HepG2 (cell line): ENCODE results near the gene HBS1L. TPM values are rescaled to one million over a fixed set of nuclear protein-coding genes. Genes with fewer than 3 reads are reported as not detected.

Experiments
- ARNT2 ChIP-seq: sonication (generic); formaldehyde crosslinking; IDR thresholded peaks from 2 replicates; pipeline ENCODE4 v1.8.0; 2022; ENCODE audit warnings: mild to moderate bottlenecking, low read depth, missing genetic modification reagents, moderate library complexity
- CEBPG ChIP-seq: IDR thresholded peaks from 2 replicates; pipeline ENCODE4 v1.6.1; 2016
- CENPT ChIP-seq: sonication (generic); formaldehyde crosslinking; IDR thresholded peaks from 2 replicates; pipeline ENCODE4 v1.8.0; 2022; ENCODE audit warnings: low read depth, mild to moderate bottlenecking, moderate library complexity, missing genetic modification reagents
- CHD4 ChIP-seq: fragments of 200-600 bp; sonication (generic); IDR thresholded peaks from 2 replicates; pipeline ENCODE4 v1.7.0; 2017; ENCODE audit warnings: mild to moderate bottlenecking, low read length, borderline replicate concordance
- HNRNPLL ChIP-seq: fragments of 200-400 bp; formaldehyde crosslinking; IDR thresholded peaks from 2 replicates; pipeline ENCODE4 v1.6.1; 2017; ENCODE audit warnings: mild to moderate bottlenecking, low read depth, low read length; ENCODE audit not compliant: poor library complexity, severe bottlenecking
- HOXA7 ChIP-seq: sonication (generic); formaldehyde crosslinking; IDR thresholded peaks from 2 replicates; pipeline ENCODE4 v1.8.1; 2022; ENCODE audit warnings: mild to moderate bottlenecking, missing genetic modification reagents, moderate library complexity
- KLF9 ChIP-seq: IDR thresholded peaks from 2 replicates; pipeline ENCODE4 v1.6.1; 2016; ENCODE audit warnings: low read depth
- MAFF ChIP-seq: IDR thresholded peaks from 2 replicates; pipeline ENCODE4 v1.6.1; 2011; ENCODE audit warnings: low read depth, low read length, improper control_type of control experiment
- NAIF1 ChIP-seq: sonication (generic); formaldehyde crosslinking; IDR thresholded peaks from 2 replicates; pipeline ENCODE4 v1.5.0; 2020; ENCODE audit warnings: mild to moderate bottlenecking, missing genetic modification reagents, borderline replicate concordance
- NONO ChIP-seq, 2 experiments: fragments of 450-650 bp in 1 of 2; sonication (generic) in 1 of 2; formaldehyde crosslinking in 1 of 2; IDR thresholded peaks in 1 of 2; conservative IDR thresholded peaks in 1 of 2; 2 replicates each; pipeline versions ENCODE4 v1.6.1 to v1.8.0; 2017 to 2022; ENCODE audit warnings: mild to moderate bottlenecking in 1 of 2, missing genetic modification reagents in 1 of 2, moderate library complexity in 1 of 2
- ONECUT2 ChIP-seq: sonication (generic); formaldehyde crosslinking; IDR thresholded peaks from 2 replicates; pipeline ENCODE4 v1.4.0; 2020; ENCODE audit warnings: missing genetic modification reagents
- RARG ChIP-seq: sonication (generic); formaldehyde crosslinking; IDR thresholded peaks from 2 replicates; pipeline ENCODE4 v1.4.0; 2020; ENCODE audit warnings: low read depth, mild to moderate bottlenecking, missing genetic modification reagents
- RFX1 ChIP-seq: fragments of 450-650 bp; IDR thresholded peaks from 2 replicates; pipeline ENCODE4 v1.6.1; 2017
- SOX6 ChIP-seq, 2 experiments: fragments of 450-650 bp in 1 of 2; sonication (generic) in 1 of 2; formaldehyde crosslinking in 1 of 2; IDR thresholded peaks; 2 replicates each; pipeline versions ENCODE4 v1.4.0 to v1.6.1; 2017 to 2020; ENCODE audit warnings: antibody characterized with exemption in 1 of 2, mild to moderate bottlenecking in 1 of 2, missing genetic modification reagents in 1 of 2
- SP5 ChIP-seq: IDR thresholded peaks from 2 replicates; pipeline ENCODE4 v1.6.1; 2016; ENCODE audit warnings: low read depth, borderline replicate concordance
- TAF1 ChIP-seq: sonication (generic); formaldehyde crosslinking; IDR thresholded peaks from 2 replicates; pipeline ENCODE4 v1.4.0; 2020; ENCODE audit warnings: missing genetic modification reagents
- ZNF207 ChIP-seq: fragments of 450-650 bp; IDR thresholded peaks from 2 replicates; pipeline ENCODE4 v1.6.1; 2016; ENCODE audit warnings: antibody characterized with exemption, borderline replicate concordance
- ZNF235 ChIP-seq: sonication (generic); formaldehyde crosslinking; IDR thresholded peaks from 2 replicates; pipeline ENCODE4 v1.8.1; 2023; ENCODE audit warnings: mild to moderate bottlenecking, missing genetic modification reagents, borderline replicate concordance
- ZNF343 ChIP-seq: sonication (generic); formaldehyde crosslinking; IDR thresholded peaks from 2 replicates; pipeline ENCODE4 v1.4.0; 2020; ENCODE audit warnings: mild to moderate bottlenecking, missing genetic modification reagents
- ZNF563 ChIP-seq: sonication (generic); formaldehyde crosslinking; IDR thresholded peaks from 2 replicates; pipeline ENCODE4 v1.8.0; 2022; ENCODE audit warnings: mild to moderate bottlenecking, moderate library complexity, missing genetic modification reagents
- polyA plus RNA-seq, 8 experiments: library from polyadenylated mRNA; depleted of rRNA in 3 of 8; stranded (reverse) in 7 of 8; unstranded in 1 of 8; fragments of >200 nt; fragmentation: Illumina TruSeq in 4 of 8; extraction: Trizol in 4 of 8; gene quantifications; 2 replicates each; pipeline versions ENCODE4 v1.2.1 to v1.2.3, GENCODE V29; 2011 to 2016; ENCODE audit warnings: low read depth in 4 of 8, missing spikeins in 1 of 8, mixed read lengths in 1 of 8; ENCODE audit not compliant: insufficient read depth in 1 of 8
- total RNA-seq, 5 experiments: library from RNA; depleted of rRNA; stranded (reverse); fragments of >200 nt; fragmentation: Illumina TruSeq; extraction: Trizol; gene quantifications; 2 replicates each; pipeline ENCODE4 v1.2.3, GENCODE V29; 2016; ENCODE audit warnings: low read depth in 1 of 5
- TF ChIP-seq, protein P1 (sequence below): sonication (generic); formaldehyde crosslinking; IDR thresholded peaks from 2 replicates; pipeline ENCODE4 v1.4.0; 2020; ENCODE audit warnings: mild to moderate bottlenecking, missing genetic modification reagents
- TF ChIP-seq, protein P2 (sequence below), 2 experiments: fragments of 450-650 bp in 1 of 2; sonication (generic) in 1 of 2; formaldehyde crosslinking; IDR thresholded peaks; 2 replicates each; pipeline versions ENCODE4 v1.5.0 to v1.8.0; 2020 to 2022; ENCODE audit warnings: mild to moderate bottlenecking in 1 of 2, missing genetic modification reagents in 1 of 2
- TF ChIP-seq, protein P3 (sequence below): sonication (generic); formaldehyde crosslinking; IDR thresholded peaks from 2 replicates; pipeline ENCODE4 v1.8.0; 2022; ENCODE audit warnings: mild to moderate bottlenecking, missing genetic modification reagents, moderate library complexity

The HBS1L gene
- total and polyA plus RNA-seq, 2 of the 13 experiments (the other 11 are each of a cell fraction or from before 2014, with no cell fraction given), result 44.1 to 138 TPM

DNA sequence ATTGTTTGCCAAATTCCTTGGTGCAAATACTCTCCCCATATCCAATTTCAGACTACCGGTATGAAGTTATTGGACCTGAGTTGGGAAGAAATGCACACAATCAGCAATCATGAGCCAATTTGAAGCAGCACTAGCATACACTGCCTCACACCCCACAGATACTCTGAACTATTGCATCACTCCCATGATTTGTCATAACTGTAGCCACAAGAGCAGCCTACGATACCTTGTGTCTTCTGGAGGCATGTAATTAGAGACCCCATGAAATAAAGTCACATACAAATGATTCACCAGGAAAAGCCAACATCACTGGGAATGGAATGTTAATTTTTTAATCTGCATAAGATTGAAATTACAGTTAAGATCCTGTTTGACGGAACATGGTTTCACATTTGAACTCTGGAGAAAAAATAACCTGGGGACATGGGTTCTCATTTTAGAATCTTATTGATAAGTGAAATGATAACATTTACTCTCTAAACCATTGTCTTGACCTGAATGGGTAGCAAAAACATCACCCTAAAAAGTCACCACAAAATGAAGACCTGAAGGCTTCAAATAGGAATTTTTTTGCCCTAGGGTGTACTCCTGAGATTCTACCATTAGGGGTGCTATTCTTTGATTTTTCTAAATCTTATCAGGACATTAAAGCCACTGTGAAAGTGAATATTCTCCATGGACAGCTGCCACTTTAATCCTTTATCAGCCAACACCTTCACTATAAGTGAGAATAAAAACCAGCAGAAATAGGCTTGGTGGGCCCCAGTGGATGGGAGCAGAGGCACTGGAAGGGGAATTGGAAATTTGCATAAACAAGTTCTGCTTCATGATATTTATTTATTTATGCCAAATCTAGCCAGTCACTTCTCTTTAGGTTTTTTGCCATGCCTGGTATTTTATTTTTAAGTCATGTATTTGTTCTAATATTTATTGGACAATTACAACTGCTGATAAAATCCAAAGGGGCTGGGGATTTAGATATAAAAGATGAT, 34.5 kb upstream of the HBS1L start (continued):
- TF ChIP-seq ONECUT2 (0 out of 2 replicates have a peak, but pooled peaks have one; percentile 23), HOXA7 (CRISPR knock-in tag) (no peak), NONO (IDR thresholded peaks at IDR 0.05) (no peak), NONO (CRISPR knock-in tag; conservative IDR thresholded peaks at IDR 0.05) (no peak), CENPT (CRISPR knock-in tag) (no peak), SOX6 (IDR thresholded peaks at IDR 0.05) (no peak), SOX6 (CRISPR knock-in tag; IDR thresholded peaks at IDR 0.05) (peak; percentile 52), CHD4 (no peak), HNRNPLL (no peak), ZNF207 (no peak), SP5 (CRISPR knock-in tag) (no peak), MAFF (peak; percentile 43; the same call in 1 of the 2 replicates), RARG (CRISPR knock-in tag) (no peak), ZNF235 (no peak), CEBPG (CRISPR knock-in tag) (peak; percentile 91), ARNT2 (CRISPR knock-in tag) (no peak), TAF1 (no peak), ZNF343 (CRISPR knock-in tag) (no peak), RFX1 (no peak), KLF9 (CRISPR knock-in tag) (no peak), ZNF563 (CRISPR knock-in tag) (no peak), NAIF1 (CRISPR knock-in tag) (no peak)
- TF ChIP-seq, protein P1, sequence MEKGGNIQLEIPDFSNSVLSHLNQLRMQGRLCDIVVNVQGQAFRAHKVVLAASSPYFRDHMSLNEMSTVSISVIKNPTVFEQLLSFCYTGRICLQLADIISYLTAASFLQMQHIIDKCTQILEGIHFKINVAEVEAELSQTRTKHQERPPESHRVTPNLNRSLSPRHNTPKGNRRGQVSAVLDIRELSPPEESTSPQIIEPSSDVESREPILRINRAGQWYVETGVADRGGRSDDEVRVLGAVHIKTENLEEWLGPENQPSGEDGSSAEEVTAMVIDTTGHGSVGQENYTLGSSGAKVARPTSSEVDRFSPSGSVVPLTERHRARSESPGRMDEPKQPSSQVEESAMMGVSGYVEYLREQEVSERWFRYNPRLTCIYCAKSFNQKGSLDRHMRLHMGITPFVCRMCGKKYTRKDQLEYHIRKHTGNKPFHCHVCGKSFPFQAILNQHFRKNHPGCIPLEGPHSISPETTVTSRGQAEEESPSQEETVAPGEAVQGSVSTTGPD (CRISPR knock-in tag), result no peak
- TF ChIP-seq, protein P2, sequence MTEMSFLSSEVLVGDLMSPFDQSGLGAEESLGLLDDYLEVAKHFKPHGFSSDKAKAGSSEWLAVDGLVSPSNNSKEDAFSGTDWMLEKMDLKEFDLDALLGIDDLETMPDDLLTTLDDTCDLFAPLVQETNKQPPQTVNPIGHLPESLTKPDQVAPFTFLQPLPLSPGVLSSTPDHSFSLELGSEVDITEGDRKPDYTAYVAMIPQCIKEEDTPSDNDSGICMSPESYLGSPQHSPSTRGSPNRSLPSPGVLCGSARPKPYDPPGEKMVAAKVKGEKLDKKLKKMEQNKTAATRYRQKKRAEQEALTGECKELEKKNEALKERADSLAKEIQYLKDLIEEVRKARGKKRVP (CRISPR knock-in tag; IDR thresholded peaks at IDR 0.05), result peak in 1 of 2 experiments; percentile 95; a peak in 2 of 4 replicates
- TF ChIP-seq, protein P3, sequence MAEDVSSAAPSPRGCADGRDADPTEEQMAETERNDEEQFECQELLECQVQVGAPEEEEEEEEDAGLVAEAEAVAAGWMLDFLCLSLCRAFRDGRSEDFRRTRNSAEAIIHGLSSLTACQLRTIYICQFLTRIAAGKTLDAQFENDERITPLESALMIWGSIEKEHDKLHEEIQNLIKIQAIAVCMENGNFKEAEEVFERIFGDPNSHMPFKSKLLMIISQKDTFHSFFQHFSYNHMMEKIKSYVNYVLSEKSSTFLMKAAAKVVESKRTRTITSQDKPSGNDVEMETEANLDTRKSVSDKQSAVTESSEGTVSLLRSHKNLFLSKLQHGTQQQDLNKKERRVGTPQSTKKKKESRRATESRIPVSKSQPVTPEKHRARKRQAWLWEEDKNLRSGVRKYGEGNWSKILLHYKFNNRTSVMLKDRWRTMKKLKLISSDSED (CRISPR knock-in tag), result no peak
